Glutamatergic neuron (in vitro differentiated cells): ENCODE data around the gene SYNJ2. TPM values are rescaled to one million over a fixed set of nuclear protein-coding genes. Genes with fewer than 3 reads are reported as not detected.

Experiments
- DNase-seq: peaks from one replicate; pipeline ENCODE4 v3.0.0; 2022
- H3K27ac Mint-ChIP-seq: one replicate; pipeline ENCODE4 v1.8.0; 2020; ENCODE audit warnings: mild to moderate bottlenecking, mixed read lengths, inconsistent platforms; ENCODE audit not compliant: unreplicated experiment
- H3K27me3 Mint-ChIP-seq: one replicate; pipeline ENCODE4 v1.8.0; 2020; ENCODE audit warnings: mild to moderate bottlenecking, moderate library complexity, mixed read lengths, inconsistent platforms; ENCODE audit not compliant: unreplicated experiment
- H3K36me3 Mint-ChIP-seq: one replicate; pipeline ENCODE4 v1.8.0; 2020; ENCODE audit warnings: mild to moderate bottlenecking, mixed read lengths, inconsistent platforms; ENCODE audit not compliant: unreplicated experiment
- H3K4me1 Mint-ChIP-seq: one replicate; pipeline ENCODE4 v1.8.0; 2020; ENCODE audit warnings: mild to moderate bottlenecking, low read depth, mixed read lengths, inconsistent platforms; ENCODE audit not compliant: unreplicated experiment
- H3K4me3 Mint-ChIP-seq: one replicate; pipeline ENCODE4 v1.8.0; 2020; ENCODE audit warnings: mild to moderate bottlenecking, mixed read lengths, inconsistent platforms; ENCODE audit not compliant: unreplicated experiment
- H3K9me3 Mint-ChIP-seq: one replicate; pipeline ENCODE4 v1.8.0; 2020; ENCODE audit warnings: mild to moderate bottlenecking, moderate library complexity, mixed read lengths, inconsistent platforms; ENCODE audit not compliant: unreplicated experiment
- CTCF ChIP-seq: fragments of 200-600 bp; sonication (generic); IDR thresholded peaks from one replicate; pipeline ENCODE4 v1.5.0; 2021; ENCODE audit not compliant: partially characterized antibody, unreplicated experiment
- total RNA-seq: library from RNA; stranded (reverse); fragmentation: NEBNext Ultra II Directional; extraction: Animal tissue kit (Norgen Biotek cat#: 25700); gene quantifications from one replicate; pipeline ENCODE4 v1.2.1, GENCODE V29; 2021; ENCODE audit not compliant: unreplicated experiment

Gene SYNJ2
- total RNA-seq, 1 donor from 2014 or later = 2.4 TPM

GRCh38 chr6:158009935-158010585 is 28.4 kb downstream of the SYNJ2 start:
- Mint-ChIP-seq H3K4me1 (peaks cover 25% of the 10 kb centered on the region), H3K36me3 (peaks cover 10% of the 10 kb centered on the region), H3K9me3 (peaks cover 8% of the 10 kb centered on the region), H3K27ac (no peak overlapping the region), H3K27me3 (peaks cover 14% of the 10 kb centered on the region), H3K4me3 (no peak overlapping the region)
- TF ChIP-seq CTCF = no peak
- DNase-seq = no peak

- Mint-ChIP-seq H3K4me3 (no peak overlapping the region), H3K27ac (no peak overlapping the region), H3K9me3 (peaks cover 7% of the 10 kb centered on the region), H3K36me3 (peaks cover 10% of the 10 kb centered on the region), H3K27me3 (peaks cover 15% of the 10 kb centered on the region), H3K4me1 (peaks cover 25% of the 10 kb centered on the region)
- DNase-seq = no peak
- no peak for TF ChIP-seq CTCF
These were observed 29.2 kb downstream of the SYNJ2 start for GRCh38 chr6:158010591-158011477.

- Mint-ChIP-seq H3K9me3 (peaks cover 8% of the 10 kb centered on the region), H3K27ac (no peak overlapping the region), H3K27me3 (peaks cover 10% of the 10 kb centered on the region), H3K4me3 (no peak overlapping the region), H3K36me3 (peaks cover 10% of the 10 kb centered on the region), H3K4me1 (peaks cover 22% of the 10 kb centered on the region)
- TF ChIP-seq CTCF = no peak
- no peak for DNase-seq
These were observed 29.8 kb downstream of the SYNJ2 start for GRCh38 chr6:158011478-158011920.

- Mint-ChIP-seq H3K9me3 (peaks cover 8% of the 10 kb centered on the region), H3K27ac (peak overlapping the region; percentile 54), H3K4me3 (no peak overlapping the region), H3K4me1 (peaks cover 23% of the 10 kb centered on the region), H3K36me3 (peaks cover 10% of the 10 kb centered on the region), H3K27me3 (peaks cover 10% of the 10 kb centered on the region)
- DNase-seq = no peak
- TF ChIP-seq CTCF = no peak
These were observed 30.4 kb downstream of the SYNJ2 start for GRCh38 chr6:158011980-158012566.
